Lung (tissue), 12 donors: Measurements from ENCODE around the gene KANK2. TPM values are rescaled to one million over a fixed set of nuclear protein-coding genes. Genes with fewer than 3 reads are reported as not detected.

Experiments used
- ATAC-seq: fragments of 200-7000 bp; cut with Tn5 transposase; one replicate; pipeline ENCODE4 v1.9.1; 2020; ENCODE audit warnings: moderate number of reproducible peaks; ENCODE audit not compliant: insufficient read depth, low FRiP score
- DNase-seq, 3 donors: peaks; one replicate each; pipeline ENCODE4 v3.0.0-alpha.2; 2013 to 2017
- H3K27ac ChIP-seq, 2 donors: one replicate each; pipeline ENCODE4 v1.5.1; 2013; ENCODE audit warnings: mild to moderate bottlenecking in 2 of 2, moderate library complexity in 2 of 2, control low read depth in 1 of 2, inconsistent platforms in 1 of 2, low read depth in 1 of 2, low read length in 1 of 2
- H3K27me3 ChIP-seq, 3 donors: one replicate each; pipeline ENCODE4 v1.5.1; 2013; ENCODE audit warnings: low read length in 2 of 3; ENCODE audit not compliant: control insufficient read depth in 3 of 3, insufficient read depth in 3 of 3
- H3K36me3 ChIP-seq, 4 donors: one replicate each; pipeline ENCODE4 v1.5.1; 2013; ENCODE audit warnings: low read length in 4 of 4, mild to moderate bottlenecking in 1 of 4, moderate library complexity in 1 of 4; ENCODE audit not compliant: control insufficient read depth in 4 of 4, insufficient read depth in 4 of 4
- H3K4me1 ChIP-seq, 5 donors: one replicate each; pipeline ENCODE4 v1.5.1; 2013; ENCODE audit warnings: low read length in 5 of 5, mild to moderate bottlenecking in 2 of 5, moderate library complexity in 1 of 5; ENCODE audit not compliant: control insufficient read depth in 5 of 5, insufficient read depth in 5 of 5
- H3K4me3 ChIP-seq: one replicate; pipeline ENCODE4 v1.5.1; 2013; ENCODE audit warnings: mild to moderate bottlenecking, control low read depth, moderate library complexity
- H3K9ac ChIP-seq, 2 donors: one replicate each; pipeline ENCODE4 v1.5.1; 2013; ENCODE audit warnings: low read length in 2 of 2, control low read depth in 1 of 2; ENCODE audit not compliant: insufficient read depth in 1 of 2
- H3K9me3 ChIP-seq, 4 donors: one replicate each; pipeline ENCODE4 v1.5.1; 2013; ENCODE audit warnings: low read length in 3 of 4, mild to moderate bottlenecking in 1 of 4, moderate library complexity in 1 of 4; ENCODE audit not compliant: control insufficient read depth in 4 of 4, insufficient read depth in 3 of 4
- WGBS, 2 donors: extraction: QIAGEN DNeasy Blood & Tissue Kit; methylation state at CpG; one replicate each; pipeline ENCODE4 v1.1.7; 2013; 5-methylcytosine and 5-hydroxymethylcytosine counted together
- polyA plus RNA-seq, 2 donors: library from polyadenylated mRNA; stranded (reverse); fragments of 200-250 nt; gene quantifications; one replicate each; pipeline ENCODE4 v1.2.1, GENCODE V29; 2013
- total RNA-seq, 2 donors: library from RNA; depleted of rRNA in 1 of 2; stranded (reverse); fragments of >200 nt in 1 of 2; gene quantifications; one replicate each; pipeline ENCODE4 v1.2.1, GENCODE V29; 2014 to 2021
- TF ChIP-seq, protein P1 (sequence below): IDR thresholded peaks from 2 replicates; pipeline ENCODE4 v1.5.1; 2012; ENCODE audit warnings: mild to moderate bottlenecking; ENCODE audit errors: control extremely low read depth, extremely low read depth
- donor health status: control.
- donor health status: control.
- donor health status: Bipolar disorder and iron deficiency.
- donor health status: healthy.
- donor health status: DM: yes; HTN: yes; CAD: no.

Gene KANK2
- total and polyA plus RNA-seq, 4 donors: 90.1 to 164 (median 113) TPM

DNA sequence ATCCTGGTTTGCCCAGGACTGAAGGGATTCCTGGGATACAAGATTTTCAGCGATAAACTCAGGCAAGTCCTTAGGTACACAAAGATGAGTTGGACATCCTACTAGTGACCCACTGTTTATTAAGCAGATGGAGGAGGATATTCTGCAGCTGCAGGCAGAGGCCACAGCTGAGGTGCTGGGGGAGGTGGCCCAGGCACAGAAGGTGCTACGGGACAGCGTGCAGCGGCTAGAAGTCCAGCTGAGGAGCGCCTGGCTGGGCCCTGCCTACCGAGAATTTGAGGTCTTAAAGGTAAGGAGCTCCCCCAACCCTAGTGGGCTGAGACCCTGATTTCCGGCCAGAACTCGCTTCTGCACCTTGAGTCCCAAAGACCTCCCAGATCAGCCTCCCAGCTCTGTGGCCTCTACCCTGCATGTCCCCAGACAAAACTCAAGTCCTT lies 42.7 kb upstream of the KANK2 start:
- no peak overlapping the region for H3K27ac ChIP-seq
- no peak overlapping the region for H3K4me3 ChIP-seq
- H3K9me3 ChIP-seq: peaks cover 0 to 2% (median 0%) of the 10 kb centered on the region in 4 donors
- H3K9ac ChIP-seq: no peak overlapping the region
- TF ChIP-seq, protein P1, sequence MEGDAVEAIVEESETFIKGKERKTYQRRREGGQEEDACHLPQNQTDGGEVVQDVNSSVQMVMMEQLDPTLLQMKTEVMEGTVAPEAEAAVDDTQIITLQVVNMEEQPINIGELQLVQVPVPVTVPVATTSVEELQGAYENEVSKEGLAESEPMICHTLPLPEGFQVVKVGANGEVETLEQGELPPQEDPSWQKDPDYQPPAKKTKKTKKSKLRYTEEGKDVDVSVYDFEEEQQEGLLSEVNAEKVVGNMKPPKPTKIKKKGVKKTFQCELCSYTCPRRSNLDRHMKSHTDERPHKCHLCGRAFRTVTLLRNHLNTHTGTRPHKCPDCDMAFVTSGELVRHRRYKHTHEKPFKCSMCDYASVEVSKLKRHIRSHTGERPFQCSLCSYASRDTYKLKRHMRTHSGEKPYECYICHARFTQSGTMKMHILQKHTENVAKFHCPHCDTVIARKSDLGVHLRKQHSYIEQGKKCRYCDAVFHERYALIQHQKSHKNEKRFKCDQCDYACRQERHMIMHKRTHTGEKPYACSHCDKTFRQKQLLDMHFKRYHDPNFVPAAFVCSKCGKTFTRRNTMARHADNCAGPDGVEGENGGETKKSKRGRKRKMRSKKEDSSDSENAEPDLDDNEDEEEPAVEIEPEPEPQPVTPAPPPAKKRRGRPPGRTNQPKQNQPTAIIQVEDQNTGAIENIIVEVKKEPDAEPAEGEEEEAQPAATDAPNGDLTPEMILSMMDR: no peak
- no peaks in the 10 kb centered on the region for H3K27me3 ChIP-seq
- peaks cover 0 to 41% (median 24%) of the 10 kb centered on the region in 4 donors for H3K36me3 ChIP-seq
- peaks cover 0 to 10% (median 0%) of the 10 kb centered on the region in 5 donors for H3K4me1 ChIP-seq
- WGBS, 2 donors: 97 to 99% methylated on average over 8 of the region's 8 CpGs
- DNase-seq (no peak), ATAC-seq (no peak)

DNA sequence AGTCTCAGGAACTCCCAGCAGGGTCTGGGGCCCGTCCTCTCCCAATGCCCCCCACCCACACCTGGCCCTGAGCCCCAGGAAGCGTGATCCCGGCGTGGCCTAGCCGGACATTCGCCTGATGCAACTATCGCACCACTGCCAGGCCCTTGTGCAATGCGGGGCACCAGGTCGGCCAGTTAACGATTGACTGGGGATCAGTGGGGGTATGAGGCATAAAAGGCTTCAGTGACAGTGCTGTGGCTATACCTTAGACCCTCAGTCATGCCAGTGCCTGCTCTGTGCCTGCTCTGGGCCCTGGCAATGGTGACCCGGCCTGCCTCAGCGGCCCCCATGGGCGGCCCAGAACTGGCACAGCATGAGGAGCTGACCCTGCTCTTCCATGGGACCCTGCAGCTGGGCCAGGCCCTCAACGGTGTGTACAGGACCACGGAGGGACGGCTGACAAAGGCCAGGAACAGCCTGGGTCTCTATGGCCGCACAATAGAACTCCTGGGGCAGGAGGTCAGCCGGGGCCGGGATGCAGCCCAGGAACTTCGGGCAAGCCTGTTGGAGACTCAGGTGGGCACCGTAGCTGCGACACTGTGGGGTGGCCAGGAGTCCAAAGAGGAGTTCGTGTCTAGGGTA lies 42.1 kb upstream of the KANK2 start, which contains the start of gene ANGPTL8:
Gene ANGPTL8, plus strand, starts transcription at position 243 of the 624 bp plus-strand sequence. Its CDS starts 19 bp downstream, at position 262.
- Histone ChIP-seq H3K27me3 (no peaks in the 10 kb centered on the region), H3K36me3 (peaks cover 0 to 39% (median 24%) of the 10 kb centered on the region in 4 donors), H3K9ac (no peak within 1 kb of the TSS), H3K27ac (no peak within 1 kb of the TSS), H3K4me1 (peaks cover 0 to 10% (median 0%) of the 10 kb centered on the region in 5 donors), H3K9me3 (peaks cover 0 to 2% (median 0%) of the 10 kb centered on the region in 4 donors), H3K4me3 (no peak within 1 kb of the TSS)
- ATAC-seq: no peak
- 90 to 91% methylated on average over 23 of the region's 23 CpGs for WGBS, 2 donors
- TF ChIP-seq, protein P1: no peak
- DNase-seq: no peak

DNA sequence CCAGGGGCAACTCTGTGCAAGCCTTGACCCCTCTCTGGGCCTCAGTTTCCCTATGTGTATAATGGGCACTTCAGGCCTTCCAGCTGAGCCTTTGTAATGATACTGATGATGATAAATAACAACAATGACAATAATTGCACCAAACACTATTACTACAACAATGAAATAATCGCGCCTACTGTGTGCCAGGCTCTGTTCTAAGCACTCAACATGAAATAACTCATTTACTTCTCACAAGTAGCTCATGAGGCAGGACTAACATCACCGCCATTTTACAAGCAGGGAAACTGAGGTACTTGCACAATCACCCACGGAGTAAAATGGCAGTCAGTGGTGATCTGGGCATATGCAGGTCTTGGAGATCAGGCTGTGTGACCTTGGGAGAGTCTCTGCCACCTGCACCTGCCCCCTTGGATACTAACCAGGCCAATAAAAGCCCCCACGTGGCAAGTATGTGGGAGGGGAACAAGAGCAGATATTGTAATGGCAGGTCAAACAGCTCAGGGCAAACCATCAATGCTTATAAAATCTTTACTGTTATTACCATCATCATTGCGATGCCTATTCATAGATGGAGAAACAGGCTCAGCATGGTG lies 41.5 kb upstream of the KANK2 start:
- Histone ChIP-seq H3K9me3 (peaks cover 0 to 2% (median 0%) of the 10 kb centered on the region in 4 donors), H3K4me1 (peaks cover 0 to 10% (median 0%) of the 10 kb centered on the region in 5 donors), H3K4me3 (no peak overlapping the region), H3K9ac (no peak overlapping the region), H3K27ac (no peak overlapping the region), H3K27me3 (no peaks in the 10 kb centered on the region), H3K36me3 (peaks cover 0 to 39% (median 25%) of the 10 kb centered on the region in 4 donors)
- no peak for DNase-seq
- ATAC-seq: no peak
- TF ChIP-seq, protein P1: no peak
- WGBS, 2 donors: 92 to 96% methylated on average over 6 of the region's 6 CpGs
